Measurements from ENCODE around the gene PTPRN2.

Gene PTPRN2

DNA sequence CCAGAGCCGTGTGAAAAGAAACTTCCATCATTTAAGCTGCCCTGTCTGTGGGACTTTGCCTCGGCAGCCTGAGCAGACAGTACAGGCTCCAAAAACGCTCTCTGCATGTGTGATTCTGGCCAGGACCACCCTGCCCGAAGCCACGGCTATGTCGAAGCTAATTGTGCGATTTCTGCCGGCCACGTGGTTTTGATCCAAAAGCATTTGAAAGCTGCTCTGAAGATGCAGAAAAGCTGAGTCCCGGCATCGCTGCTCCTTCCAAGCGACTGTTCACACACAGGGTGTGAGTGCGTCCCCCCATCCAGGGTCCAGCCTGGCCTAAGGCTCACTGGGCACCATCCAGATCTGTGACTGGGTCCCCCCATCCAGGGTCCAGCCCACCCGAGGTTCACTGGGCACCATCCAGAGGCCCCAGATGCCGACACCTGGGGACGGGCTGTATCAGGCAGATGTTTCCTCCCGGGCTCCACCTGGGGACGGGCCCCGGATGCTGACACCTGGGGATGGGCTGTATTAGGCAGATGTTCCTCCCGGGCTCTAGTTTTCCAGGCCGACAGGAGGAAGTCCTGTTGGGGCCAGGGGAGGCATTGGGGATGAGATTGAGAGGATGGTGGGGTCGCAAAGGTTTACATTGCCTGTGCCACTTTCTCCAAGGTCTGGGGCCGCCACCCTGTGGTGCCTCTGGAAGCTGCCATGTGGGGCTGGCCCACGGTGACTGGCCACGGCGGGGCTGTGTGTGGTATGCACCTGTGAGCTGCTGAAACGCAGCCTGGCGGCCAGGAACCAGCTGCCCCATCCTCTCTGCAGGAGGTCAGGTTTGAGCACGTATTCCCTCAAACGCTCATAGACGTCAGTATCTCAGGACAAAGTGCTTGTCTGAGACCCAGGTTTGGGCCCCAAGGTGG is 723.5 kb downstream of the PTPRN2 start:
- no peak for DNase-seq (ENCODE audit: low read depth in 1 of 2, low spot score in 1 of 2)

DNA sequence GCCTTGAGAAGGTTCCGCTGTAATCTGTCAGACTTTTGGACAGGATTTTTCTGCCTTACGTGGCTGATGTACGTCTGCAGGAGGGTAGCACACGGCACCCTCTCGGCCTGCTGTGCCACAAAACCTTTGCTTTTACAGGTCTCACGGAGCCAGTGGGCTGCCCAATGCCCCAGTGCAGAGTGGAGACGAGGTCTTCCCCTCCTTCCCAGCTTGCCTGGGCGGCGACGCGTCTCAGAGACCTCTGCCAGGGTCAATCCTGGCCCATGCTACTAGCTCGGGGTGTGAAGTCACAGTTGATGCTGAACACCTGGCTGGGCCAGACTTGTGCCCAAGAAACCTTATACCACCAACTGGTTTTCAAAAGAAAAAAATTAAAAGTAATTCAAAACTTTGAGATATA is 724.4 kb downstream of the PTPRN2 start:
- no peak for DNase-seq (ENCODE audit: low read depth in 1 of 2, low spot score in 1 of 2)

- DNase-seq (ENCODE audit: low read depth in 1 of 2, low spot score in 1 of 2), result no peak
Measured at GRCh38 chr7:157862731-157863130, 724.9 kb downstream of the PTPRN2 start.

GRCh38 chr7:157861551-157861950 is 726.1 kb downstream of the PTPRN2 start:
- no peak for DNase-seq (ENCODE audit: low read depth in 1 of 2, low spot score in 1 of 2)

DNA sequence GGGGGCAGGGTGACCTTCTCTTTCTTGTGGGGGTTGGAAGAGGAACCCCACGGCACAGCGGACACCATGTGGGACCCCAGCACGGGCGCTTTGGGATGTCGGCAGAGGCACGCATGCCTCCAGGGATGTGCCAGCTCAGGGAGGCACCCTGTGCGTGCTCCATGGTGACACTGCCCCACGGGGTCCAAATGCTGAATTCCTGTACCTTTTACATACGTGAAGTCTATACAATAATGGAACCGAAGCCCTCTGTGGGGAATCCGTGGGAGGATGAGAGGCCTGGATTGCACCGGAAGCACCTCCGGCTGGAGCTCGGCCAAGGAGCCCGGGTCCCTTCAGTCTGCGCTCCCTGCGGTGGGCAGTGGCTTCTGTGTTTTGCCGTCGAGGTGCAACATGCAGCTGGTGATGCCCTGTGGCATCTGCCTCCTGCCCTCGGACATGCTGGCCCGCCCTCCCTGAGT is 726.6 kb downstream of the PTPRN2 start:
- DNase-seq (ENCODE audit: low read depth in 1 of 2, low spot score in 1 of 2), result no peak

GRCh38 chr7:157860406-157860805 is 727.2 kb downstream of the PTPRN2 start:
- no peak for DNase-seq (ENCODE audit: low read depth in 1 of 2, low spot score in 1 of 2)

DNA sequence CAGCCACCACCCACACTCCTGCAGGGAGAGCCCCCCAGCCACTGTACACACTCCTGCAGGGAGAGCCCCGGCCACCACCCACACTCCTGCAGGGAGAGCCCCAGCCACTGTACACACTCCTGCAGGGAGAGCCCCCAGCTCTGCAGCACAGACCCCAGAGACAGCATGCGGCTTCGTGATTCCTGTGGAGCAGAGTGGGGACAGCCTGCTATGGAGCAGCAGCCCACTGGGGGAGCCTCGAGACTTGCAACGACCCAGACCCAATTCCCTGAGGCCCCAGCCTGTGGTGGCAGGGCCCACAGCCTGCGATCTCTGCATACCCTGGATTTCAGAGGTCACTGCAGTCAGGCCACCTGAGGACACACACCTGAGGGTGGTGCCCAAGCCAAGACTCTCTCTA is 727.7 kb downstream of the PTPRN2 start:
- no peak for DNase-seq (ENCODE audit: low read depth in 1 of 2, low spot score in 1 of 2)

- DNase-seq (ENCODE audit: low read depth in 1 of 2, low spot score in 1 of 2), result no peak
Measured at GRCh38 chr7:157857578-157858075, 730.0 kb downstream of the PTPRN2 start.

GRCh38 chr7:157856873-157857577 is 730.6 kb downstream of the PTPRN2 start:
- DNase-seq (ENCODE audit: low read depth in 1 of 2, low spot score in 1 of 2), result no peak

- no peak for DNase-seq (ENCODE audit: low read depth in 1 of 2, low spot score in 1 of 2)
Measured at GRCh38 chr7:157855452-157856213, 732.0 kb downstream of the PTPRN2 start.

DNA sequence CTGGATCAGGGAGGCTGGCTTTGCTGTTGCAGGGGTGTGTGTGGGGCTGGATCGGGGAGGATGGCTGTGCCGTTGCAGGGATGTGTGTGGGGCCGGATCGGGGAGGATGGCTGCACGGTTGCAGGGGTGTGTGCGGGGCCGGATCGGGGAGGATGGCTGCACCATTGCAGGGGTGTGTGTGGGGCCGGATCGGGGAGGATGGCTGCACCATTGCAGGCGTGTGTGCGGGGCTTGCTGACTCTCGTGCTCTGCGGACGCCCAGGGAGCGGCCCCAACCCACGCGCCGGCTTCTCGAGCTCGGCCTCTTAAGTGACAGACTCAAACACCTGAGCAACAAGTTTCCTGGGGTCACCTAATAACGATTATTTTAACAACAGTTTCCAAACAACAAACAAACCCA is 732.6 kb downstream of the PTPRN2 start:
- no peak for DNase-seq (ENCODE audit: low read depth in 1 of 2, low spot score in 1 of 2)

DNA sequence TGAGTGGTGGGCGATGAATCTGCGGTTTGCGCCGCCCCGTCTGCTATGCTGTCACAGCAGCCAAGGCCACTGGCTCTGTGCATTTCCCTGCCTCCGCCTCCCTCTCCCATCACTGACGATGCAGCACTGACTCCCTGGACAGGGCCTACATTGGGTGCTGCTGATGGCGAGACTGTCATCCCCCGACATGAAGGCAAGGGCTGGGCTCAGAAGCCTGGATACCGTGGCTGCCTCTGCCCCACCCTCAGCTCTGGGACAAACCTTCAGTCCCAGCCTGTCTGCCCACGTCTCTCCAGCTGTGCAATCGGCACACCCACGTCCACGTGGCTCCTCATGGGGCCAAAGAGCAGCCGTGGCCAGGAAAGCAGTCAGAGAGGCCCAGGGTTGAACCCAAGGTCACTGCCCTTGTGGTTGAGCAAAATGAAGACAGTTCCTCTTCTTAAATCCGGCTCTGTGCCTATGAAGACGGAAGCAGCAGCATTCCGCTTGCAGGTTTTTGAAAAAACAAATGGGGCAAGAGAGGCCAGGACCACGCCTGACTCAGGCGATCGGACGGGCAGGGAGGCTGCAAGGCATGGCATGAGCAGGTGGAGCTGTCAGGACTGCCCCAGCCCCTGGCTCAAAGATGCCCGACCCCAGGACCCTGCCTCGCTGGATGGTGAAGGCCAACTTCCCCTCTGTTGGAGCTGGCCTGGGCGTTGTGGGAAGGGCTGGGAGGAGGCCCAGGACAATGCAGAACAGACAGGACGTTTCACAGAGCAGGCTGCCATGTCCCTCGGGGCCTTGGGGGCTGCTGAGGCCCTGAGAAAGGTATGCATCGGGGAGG is 733.3 kb downstream of the PTPRN2 start:
- no peak for DNase-seq (ENCODE audit: low read depth in 1 of 2, low spot score in 1 of 2)

DNA sequence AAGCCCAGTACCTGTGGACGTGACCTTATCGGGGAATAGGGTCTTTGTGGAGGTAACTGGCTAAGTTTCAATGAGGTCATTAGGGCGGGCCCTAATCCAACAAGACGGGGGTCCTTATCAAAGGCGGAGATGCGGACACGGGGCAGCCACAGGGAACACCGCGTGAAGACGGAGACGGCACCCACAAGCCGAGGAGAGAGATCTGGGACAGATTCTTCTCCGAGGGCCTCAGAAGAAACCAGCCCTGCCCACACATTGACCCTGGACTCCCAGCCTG is 733.9 kb downstream of the PTPRN2 start:
- DNase-seq (ENCODE audit: low read depth in 1 of 2, low spot score in 1 of 2), result no peak

DNA sequence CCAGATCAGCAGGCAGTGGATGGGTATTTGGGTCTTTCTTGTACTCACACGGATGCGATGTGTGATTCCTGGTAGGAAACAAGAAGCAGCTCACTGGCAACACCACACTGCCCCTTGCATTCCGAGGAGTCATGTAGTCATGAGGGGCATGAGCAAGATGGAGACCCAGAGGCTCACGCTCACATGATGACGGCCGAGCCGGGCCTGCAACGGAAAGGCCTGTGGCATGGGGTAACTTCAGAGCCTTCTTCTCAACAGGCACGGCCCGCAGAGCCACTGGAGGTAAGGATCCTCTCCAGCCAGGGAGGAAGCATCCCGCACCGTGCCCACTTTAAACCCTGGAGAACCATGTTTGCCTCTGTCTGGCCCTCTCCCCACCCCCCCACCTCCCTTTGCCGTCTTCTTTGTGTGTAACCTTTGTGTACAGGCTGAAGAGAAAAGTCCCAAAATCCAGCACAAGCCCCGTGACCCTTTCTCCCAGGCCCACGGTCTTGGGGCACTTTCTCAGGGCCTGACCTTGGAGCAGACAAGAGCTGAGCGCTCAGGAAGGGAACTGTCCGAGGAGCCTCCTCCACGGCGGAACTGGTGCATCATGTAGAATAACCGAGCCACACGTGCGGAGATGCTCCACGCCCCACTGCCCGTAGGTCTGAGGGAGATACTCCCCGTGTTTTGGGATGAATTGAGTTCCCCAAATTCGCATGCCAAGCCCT is 734.4 kb downstream of the PTPRN2 start:
- DNase-seq (ENCODE audit: low read depth in 1 of 2, low spot score in 1 of 2), result no peak

GRCh38 chr7:157851501-157852067 is 736.0 kb downstream of the PTPRN2 start:
- DNase-seq (ENCODE audit: low read depth in 1 of 2, low spot score in 1 of 2), result peak; percentile 31 to 36

DNA sequence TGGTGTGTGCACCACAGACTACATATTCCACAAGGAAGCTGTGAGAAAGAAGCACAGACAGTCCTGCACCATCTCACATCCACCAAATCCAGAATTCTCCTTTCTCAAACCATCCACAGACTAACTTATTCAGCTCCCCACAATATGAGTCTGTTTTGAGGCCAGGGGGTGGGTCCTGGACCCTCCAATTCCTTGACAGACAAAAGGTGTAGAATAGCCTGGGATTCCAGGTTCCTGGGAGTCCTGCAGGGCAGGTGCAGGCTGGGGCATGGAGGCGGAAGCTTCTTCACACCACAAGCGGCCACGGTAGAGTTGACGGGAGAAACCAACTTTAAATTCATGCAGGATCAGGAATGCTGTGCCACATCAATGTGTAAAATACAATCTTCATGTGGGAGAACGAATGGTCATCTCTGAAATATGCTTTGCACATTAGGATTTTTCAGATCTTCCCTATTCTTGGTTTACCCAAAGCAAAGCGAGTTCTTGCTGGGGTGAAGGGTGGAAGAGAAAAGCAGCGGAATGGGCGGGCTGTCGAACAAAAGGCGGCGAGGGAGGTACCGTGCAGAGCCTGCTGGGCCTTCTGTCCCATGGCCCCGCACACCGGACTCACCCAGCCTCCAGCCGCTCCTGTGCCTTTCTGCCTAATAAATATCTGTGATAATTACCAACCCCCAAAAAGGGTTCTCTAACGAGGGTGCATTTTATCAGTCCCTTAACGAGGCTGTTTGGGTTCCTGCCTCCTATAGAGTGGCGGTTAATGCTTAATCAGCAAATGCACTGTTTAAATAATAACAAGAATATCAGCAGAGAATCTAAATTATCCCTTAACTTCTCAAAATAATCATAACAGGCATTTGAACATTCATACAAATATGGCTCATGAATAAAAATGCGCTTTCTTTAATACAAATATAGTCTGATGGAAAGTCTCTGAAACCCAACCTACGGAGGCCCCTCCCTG is 736.9 kb downstream of the PTPRN2 start:
- no peak for DNase-seq (ENCODE audit: low read depth in 1 of 2, low spot score in 1 of 2)

- DNase-seq (ENCODE audit: low read depth in 1 of 2, low spot score in 1 of 2), result no peak
Measured at GRCh38 chr7:157849726-157850125, 737.9 kb downstream of the PTPRN2 start.

- no peak for DNase-seq (ENCODE audit: low read depth in 1 of 2, low spot score in 1 of 2)
Measured at GRCh38 chr7:157849341-157849596, 738.4 kb downstream of the PTPRN2 start.
